SK-N-MC (cell line): ENCODE results near the gene CUX1.

Source experiments
- EZH2 ChIP-seq: fragments of 200-600 bp; sonication (generic); IDR thresholded peaks from one replicate; pipeline ENCODE4 v1.6.1; 2017; ENCODE audit warnings: antibody characterized with exemption
- POLR2AphosphoS5 ChIP-seq: IDR thresholded peaks from 2 replicates; pipeline ENCODE4 v1.6.1; 2012; ENCODE audit warnings: mild to moderate bottlenecking, low read depth, low read length, borderline replicate concordance

- no peak for TF ChIP-seq EZH2
- TF ChIP-seq POLR2AphosphoS5, result no peak
These were observed 455.7 kb downstream of the CUX1 start for GRCh38 chr7:102272917-102273748.
